Gastroesophageal sphincter (tissue), 4 donors: ENCODE results near the gene TGFBR2. TPM values are rescaled to one million over a fixed set of nuclear protein-coding genes. Genes with fewer than 3 reads are reported as not detected.

Experiments
- ATAC-seq: fragments of 150-250 bp; one replicate; pipeline ENCODE4 v1.9.1; 2016; ENCODE audit warnings: mild to moderate bottlenecking, moderate library complexity
- H3K27ac ChIP-seq, 4 donors: fragments of 200-600 bp; sonication (generic) in 3 of 4; 1 replicate in 3 of 4; 2 replicates in 1 of 4; pipeline ENCODE4 v1.5.1; 2016 to 2019
- H3K27me3 ChIP-seq: fragments of 200-600 bp; sonication (generic); one replicate; pipeline ENCODE4 v1.5.1; 2019
- H3K36me3 ChIP-seq, 2 donors: fragments of 200-600 bp; sonication (generic); one replicate each; pipeline ENCODE4 v1.5.1; 2019; ENCODE audit warnings: control low read depth in 1 of 2
- H3K4me1 ChIP-seq, 3 donors: fragments of 200-600 bp; sonication (generic); 1 replicate in 2 of 3; 2 replicates in 1 of 3; pipeline ENCODE4 v1.5.1; 2016 to 2019; ENCODE audit warnings: control low read depth in 2 of 3
- H3K4me3 ChIP-seq, 2 donors: fragments of 200-600 bp; sonication (generic); one replicate each; pipeline ENCODE4 v1.5.1; 2019; ENCODE audit warnings: mild to moderate bottlenecking in 1 of 2, moderate library complexity in 1 of 2
- H3K9me3 ChIP-seq, 3 donors: fragments of 200-600 bp; sonication (generic); one replicate each; pipeline ENCODE4 v1.5.1; 2017 to 2019; ENCODE audit warnings: control low read depth in 2 of 3
- EP300 ChIP-seq: sonication (generic); formaldehyde crosslinking; IDR thresholded peaks from one replicate; pipeline ENCODE4 v1.6.1; 2017; ENCODE audit warnings: antibody characterized with exemption, mild to moderate bottlenecking
- POLR2A ChIP-seq, 2 donors: fragments of 450-650 bp; IDR thresholded peaks; one replicate each; pipeline ENCODE4 v1.6.1; 2017; ENCODE audit warnings: antibody characterized with exemption in 2 of 2, mild to moderate bottlenecking in 2 of 2, moderate library complexity in 1 of 2
- POLR2AphosphoS5 ChIP-seq: sonication (generic); formaldehyde crosslinking; IDR thresholded peaks from one replicate; pipeline ENCODE4 v1.6.1; 2017; ENCODE audit warnings: antibody characterized with exemption
- WGBS, 2 donors: methylation state at CpG; one replicate each; pipeline ENCODE4 v1.1.5; 2018; ENCODE audit warnings: low coverage in 1 of 2; 5-methylcytosine and 5-hydroxymethylcytosine counted together
- total RNA-seq, 4 donors: library from RNA; depleted of rRNA; stranded (reverse); fragments of >200 nt; gene quantifications; one replicate each; pipeline ENCODE4 v1.1.0, GENCODE V29; 2016
- TF ChIP-seq, protein P1 (sequence below), 4 experiments: fragments of 200-600 bp in 2 of 4; fragments of 450-650 bp in 2 of 4; sonication (generic) in 1 of 4; IDR thresholded peaks; one replicate each; pipeline ENCODE4 v1.5.1; 2017 to 2019; ENCODE audit warnings: antibody characterized with exemption in 4 of 4, mild to moderate bottlenecking in 2 of 4, moderate library complexity in 2 of 4

TGFBR2 gene
- total RNA-seq, 4 donors from 2014 or later, result 174 to 297 (median 231) TPM

DNA sequence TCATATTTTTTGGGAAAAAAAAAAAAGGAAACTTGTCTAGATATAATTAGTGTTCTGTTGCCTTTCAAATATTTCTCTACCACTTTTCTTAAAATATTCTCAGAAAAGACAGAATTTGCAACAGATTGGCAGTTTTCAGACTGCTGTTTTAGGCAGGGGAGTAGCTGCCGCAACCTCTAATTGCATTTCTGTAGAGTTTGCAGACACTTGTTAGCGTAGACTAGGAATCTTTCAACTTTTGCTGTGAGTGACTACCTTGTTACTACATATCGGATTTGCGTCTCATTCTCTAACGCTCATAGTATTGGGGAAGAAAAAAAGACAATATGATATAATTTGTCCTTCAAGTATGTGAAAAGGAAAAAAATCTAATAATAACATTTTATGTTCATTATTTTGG is 10.7 kb downstream of the TGFBR2 start:
- peak overlapping the region in 2 of 4 donors; percentile 4 to 19 for H3K27ac ChIP-seq
- no peaks in the 10 kb centered on the region for H3K9me3 ChIP-seq
- H3K27me3 ChIP-seq, result no peaks in the 10 kb centered on the region
- ATAC-seq, result no peak
- no peak overlapping the region for H3K4me3 ChIP-seq
- TF ChIP-seq POLR2A (IDR thresholded peaks at IDR 0.05) (no peak), EP300 (no peak), POLR2AphosphoS5 (no peak)
- TF ChIP-seq, protein P1, sequence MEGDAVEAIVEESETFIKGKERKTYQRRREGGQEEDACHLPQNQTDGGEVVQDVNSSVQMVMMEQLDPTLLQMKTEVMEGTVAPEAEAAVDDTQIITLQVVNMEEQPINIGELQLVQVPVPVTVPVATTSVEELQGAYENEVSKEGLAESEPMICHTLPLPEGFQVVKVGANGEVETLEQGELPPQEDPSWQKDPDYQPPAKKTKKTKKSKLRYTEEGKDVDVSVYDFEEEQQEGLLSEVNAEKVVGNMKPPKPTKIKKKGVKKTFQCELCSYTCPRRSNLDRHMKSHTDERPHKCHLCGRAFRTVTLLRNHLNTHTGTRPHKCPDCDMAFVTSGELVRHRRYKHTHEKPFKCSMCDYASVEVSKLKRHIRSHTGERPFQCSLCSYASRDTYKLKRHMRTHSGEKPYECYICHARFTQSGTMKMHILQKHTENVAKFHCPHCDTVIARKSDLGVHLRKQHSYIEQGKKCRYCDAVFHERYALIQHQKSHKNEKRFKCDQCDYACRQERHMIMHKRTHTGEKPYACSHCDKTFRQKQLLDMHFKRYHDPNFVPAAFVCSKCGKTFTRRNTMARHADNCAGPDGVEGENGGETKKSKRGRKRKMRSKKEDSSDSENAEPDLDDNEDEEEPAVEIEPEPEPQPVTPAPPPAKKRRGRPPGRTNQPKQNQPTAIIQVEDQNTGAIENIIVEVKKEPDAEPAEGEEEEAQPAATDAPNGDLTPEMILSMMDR (IDR thresholded peaks at IDR 0.05), result no peak
- H3K4me1 ChIP-seq, result peaks cover 31 to 100% (median 35%) of the 10 kb centered on the region in 3 donors
- peaks cover 0 to 5% of the 10 kb centered on the region in 2 donors for H3K36me3 ChIP-seq
- WGBS, 2 donors, result 73 to 83% methylated on average over 5 of the region's 5 CpGs

DNA sequence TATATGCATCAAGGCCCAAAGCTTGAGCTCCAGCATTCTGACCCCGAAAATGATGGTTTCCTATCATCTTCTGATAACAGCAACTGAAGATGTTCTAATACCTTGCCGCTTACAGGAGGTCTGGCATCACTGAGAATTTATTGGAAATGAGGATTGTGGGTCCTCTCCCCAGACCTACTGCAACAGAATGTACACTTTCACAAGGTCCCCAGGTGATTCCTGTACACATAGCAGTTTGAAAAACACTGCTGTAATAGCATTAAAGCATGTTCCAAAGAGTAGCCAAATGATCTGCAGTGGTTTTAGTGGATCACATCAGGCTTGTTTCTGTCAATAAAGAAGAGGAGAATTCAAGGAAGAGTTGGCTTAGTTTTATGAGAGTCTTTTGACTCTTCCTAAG is 11.3 kb downstream of the TGFBR2 start:
- H3K9me3 ChIP-seq, result no peaks in the 10 kb centered on the region
- ATAC-seq, result no peak
- H3K4me3 ChIP-seq, result no peak overlapping the region
- no peak overlapping the region for H3K27ac ChIP-seq
- WGBS, 2 donors, result 78 to 88% methylated on average over 1 to 2 of the region's 2 CpGs
- no peaks in the 10 kb centered on the region for H3K27me3 ChIP-seq
- peaks cover 33 to 100% (median 37%) of the 10 kb centered on the region in 3 donors for H3K4me1 ChIP-seq
- TF ChIP-seq, protein P1 (IDR thresholded peaks at IDR 0.05), result no peak
- TF ChIP-seq POLR2AphosphoS5, result no peak
- no peak for TF ChIP-seq POLR2A (IDR thresholded peaks at IDR 0.05)
- no peak for TF ChIP-seq EP300
- H3K36me3 ChIP-seq, result peaks cover 0 to 5% of the 10 kb centered on the region in 2 donors

DNA sequence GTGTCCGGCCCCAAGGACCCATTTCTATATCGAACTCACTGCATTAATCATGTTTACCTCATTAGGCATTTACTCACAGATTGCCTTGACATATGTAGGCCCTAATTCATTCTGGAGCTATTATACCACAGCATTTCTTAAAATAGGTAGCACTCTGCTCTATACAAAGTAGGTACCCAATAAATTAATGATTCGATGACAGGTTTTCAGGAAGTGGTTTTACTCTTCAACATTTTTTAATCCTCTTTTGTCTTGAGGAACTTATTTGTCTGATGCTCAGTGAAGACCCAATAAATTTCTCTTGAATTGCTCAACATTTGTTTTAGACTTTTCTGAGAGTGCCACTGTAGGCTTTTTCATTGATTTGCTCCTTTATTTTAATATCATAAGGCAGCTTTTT is 12.1 kb downstream of the TGFBR2 start:
- Histone ChIP-seq H3K27ac (no peak overlapping the region), H3K4me3 (no peak overlapping the region), H3K9me3 (no peaks in the 10 kb centered on the region), H3K27me3 (no peaks in the 10 kb centered on the region), H3K36me3 (peaks cover 0 to 8% of the 10 kb centered on the region in 2 donors), H3K4me1 (peaks cover 30 to 100% (median 41%) of the 10 kb centered on the region in 3 donors)
- ATAC-seq, result no peak
- 69 to 75% methylated on average over 1 to 3 of the region's 3 CpGs for WGBS, 2 donors
- TF ChIP-seq POLR2A (IDR thresholded peaks at IDR 0.05), result no peak
- TF ChIP-seq POLR2AphosphoS5, result no peak
- TF ChIP-seq, protein P1 (IDR thresholded peaks at IDR 0.05), result no peak
- no peak for TF ChIP-seq EP300

DNA sequence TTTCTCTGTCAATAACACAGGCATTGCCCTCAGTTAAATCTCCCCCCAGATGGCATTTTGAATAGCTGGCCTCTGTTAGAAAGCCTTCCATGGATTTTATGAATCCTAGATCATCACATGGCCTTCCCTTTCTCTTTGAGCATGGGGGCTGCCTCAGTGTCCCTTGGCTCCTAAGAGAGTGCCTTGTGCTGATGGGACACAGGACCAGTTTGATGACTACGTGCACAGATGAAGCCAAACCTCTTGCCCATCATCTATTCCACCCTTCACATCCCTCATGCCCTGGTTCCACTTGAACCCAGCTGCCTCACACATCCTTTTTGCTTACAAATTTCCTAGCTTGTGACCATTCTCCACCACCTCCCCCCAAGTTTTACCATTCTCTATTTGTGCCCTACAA is 12.9 kb downstream of the TGFBR2 start:
- Histone ChIP-seq H3K27me3 (no peaks in the 10 kb centered on the region), H3K4me1 (peaks cover 26 to 100% (median 45%) of the 10 kb centered on the region in 3 donors), H3K9me3 (no peaks in the 10 kb centered on the region), H3K4me3 (no peak overlapping the region), H3K27ac (no peak overlapping the region), H3K36me3 (peaks cover 0 to 16% of the 10 kb centered on the region in 2 donors)
- WGBS, 2 donors, result 86% methylated on average over 1 of the region's 1 CpG
- TF ChIP-seq POLR2AphosphoS5, result no peak
- TF ChIP-seq, protein P1 (IDR thresholded peaks at IDR 0.05), result no peak
- no peak for TF ChIP-seq EP300
- no peak for TF ChIP-seq POLR2A (IDR thresholded peaks at IDR 0.05)
- ATAC-seq, result no peak
